GM21390 (cell line): ENCODE measurements around the gene C10orf143.

ENCODE experiments used
- ATAC-seq: cut with Tn5 transposase; IDR thresholded peaks from one replicate; pipeline ENCODE4 v1.9.1; 2021; ENCODE audit not compliant: unreplicated experiment

The C10orf143 gene

DNA sequence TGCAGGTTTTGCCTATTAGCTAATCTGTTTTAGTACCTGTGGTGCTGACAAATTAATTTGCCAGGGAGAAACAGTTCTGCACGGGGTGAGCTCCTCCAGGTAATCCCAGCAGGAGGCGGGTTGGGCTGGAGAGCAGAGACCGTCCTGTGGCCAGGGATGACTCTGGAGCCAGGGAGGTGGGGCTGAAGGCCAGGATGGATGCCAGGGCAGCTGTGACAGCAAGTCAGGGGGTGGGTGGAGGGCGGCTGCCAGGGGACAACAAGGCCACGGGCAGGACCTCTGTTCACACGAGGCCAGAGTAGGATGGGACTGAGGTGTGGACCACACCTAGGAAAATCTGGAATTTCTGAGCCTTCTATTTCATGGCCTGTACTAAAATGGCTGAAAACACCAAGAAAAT, 48.9 kb downstream of the C10orf143 start:
- ATAC-seq = no peak

DNA sequence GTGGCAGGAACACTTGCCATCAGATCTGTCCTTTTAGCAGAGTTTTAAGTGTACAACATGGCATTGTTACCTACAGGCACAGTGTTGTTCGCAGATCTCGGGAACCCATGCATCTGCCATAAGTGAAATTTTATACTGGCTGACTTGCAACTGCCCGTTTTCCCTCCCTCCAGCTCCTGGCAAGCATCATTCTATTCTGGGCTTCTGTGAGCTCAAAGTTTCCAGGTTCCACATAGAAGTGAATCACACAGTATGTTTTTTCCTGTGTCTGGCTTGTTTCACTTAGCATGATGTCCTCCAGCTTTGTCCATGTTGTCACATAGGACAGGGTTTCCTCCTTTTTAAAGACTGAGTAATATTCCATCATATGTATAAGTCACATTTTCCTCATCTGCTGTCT, 56.6 kb downstream of the C10orf143 start:
- ATAC-seq = no peak

DNA sequence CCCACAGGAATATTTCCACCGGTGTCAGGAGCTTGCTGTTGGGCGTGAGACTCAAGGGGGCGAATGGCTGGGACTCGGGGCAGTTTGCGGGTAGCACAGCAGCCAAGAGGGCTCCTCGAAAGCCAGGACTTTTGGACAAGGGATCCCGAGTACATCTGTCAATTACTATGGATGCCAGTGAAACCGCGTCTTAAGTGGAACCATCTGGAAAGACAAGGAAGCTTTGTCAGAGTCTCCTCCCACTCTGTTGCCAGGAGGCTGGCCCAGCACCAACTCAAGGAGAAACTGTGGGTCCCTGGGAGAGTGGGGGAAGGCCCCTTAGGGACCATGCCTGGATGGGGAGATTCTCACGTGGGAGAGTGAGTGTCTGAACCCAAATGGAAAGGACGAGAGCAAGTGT, 57.1 kb downstream of the C10orf143 start:
- ATAC-seq = no peak

DNA sequence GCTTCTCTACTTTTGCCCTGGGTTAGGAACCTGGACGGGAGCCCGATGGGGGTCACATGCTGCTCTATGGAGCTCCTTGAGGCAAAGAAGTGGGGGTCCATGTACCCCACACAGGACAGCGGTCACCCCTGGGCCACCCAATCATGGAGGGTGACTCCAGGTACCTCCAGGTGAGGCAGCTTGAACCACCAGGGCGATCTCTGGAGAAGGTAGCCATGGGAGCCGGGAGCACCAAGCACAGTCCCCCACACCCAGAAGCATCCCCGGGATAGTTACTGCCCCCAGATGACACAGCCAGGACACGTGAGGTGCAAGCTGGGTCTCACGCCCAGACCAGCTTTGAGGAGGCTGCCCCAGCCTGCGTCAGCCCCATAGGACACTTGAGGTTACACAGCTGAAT, 58.4 kb downstream of the C10orf143 start:
- no peak for ATAC-seq

DNA sequence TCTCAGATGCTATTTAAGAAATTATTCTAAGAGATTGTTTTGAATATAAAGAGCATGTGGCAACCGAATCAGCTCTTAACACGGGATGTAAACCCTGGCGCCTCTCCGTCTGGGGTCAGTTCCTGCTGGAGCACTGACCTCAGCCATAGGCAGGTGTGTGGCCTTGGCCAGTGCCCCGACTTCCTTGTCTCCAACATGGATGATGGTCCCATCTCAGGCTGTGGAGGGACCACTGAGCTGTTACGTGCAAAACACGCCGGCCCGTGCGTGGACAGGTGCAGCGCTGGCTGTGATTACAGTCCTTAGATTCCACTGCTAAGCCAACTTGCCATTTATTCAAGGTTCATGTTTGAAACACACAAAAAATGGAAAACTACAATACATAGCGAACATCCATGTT, 59.9 kb downstream of the C10orf143 start:
- no peak for ATAC-seq

DNA sequence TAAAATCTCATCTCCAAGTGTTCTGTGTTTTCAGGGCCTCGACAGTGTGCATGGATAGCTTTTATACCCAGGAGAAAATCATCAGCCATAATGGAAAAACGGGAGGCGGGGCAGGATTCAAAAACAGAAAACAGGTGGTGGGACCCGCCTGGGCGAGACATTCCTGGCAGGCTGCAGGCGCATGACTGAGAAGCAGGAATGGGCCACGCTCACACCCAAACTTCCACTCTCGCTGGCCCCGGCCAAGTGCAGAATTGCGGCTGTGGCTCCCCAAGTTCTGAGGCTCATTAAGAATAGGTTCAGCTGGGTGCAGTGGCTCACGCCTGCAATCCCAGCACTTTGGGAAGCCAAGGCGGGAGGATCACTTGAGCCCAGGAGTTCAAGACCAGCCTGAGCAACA, 60.6 kb downstream of the C10orf143 start:
- ATAC-seq = no peak

DNA sequence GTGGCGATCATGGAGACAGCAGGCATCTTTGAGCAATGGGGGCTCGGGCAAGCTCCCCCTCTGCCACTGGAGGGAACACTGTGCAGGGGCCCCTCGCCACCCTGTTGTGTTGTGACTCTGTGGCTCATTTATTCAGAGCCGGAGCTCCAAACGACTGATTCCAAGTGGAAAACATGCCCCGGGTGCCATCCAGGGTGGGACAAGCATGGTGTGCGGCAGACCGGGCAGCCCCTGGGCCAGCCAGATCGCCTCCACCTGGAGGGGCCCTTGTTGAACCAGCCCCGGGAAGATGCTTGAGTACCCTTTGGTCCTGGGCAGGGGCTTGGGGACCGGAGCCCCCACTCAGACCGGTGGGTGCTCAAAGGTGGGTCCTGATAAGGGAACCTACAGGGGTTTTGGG, 61.4 kb downstream of the C10orf143 start:
- ATAC-seq = no peak

DNA sequence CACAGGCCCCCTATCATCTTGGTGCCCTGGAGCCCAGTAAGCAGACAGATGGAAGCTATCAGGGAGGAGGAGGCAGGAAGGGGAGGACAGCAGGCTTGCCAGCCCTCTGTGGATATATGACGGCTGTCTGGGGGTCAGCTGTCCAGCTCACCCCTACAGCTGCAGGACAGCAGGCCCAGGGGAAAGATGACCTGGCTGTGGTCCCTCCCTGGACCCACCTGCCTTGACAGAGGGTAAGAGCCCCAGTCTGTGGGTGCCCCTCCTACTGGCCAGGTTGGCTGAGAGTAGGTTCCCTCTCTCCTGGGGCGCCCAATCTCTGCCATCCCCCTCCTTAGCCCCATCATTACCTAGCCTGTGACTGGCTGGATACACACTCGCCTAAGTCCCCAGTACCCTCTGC, 62.5 kb downstream of the C10orf143 start:
- ATAC-seq = no peak

DNA sequence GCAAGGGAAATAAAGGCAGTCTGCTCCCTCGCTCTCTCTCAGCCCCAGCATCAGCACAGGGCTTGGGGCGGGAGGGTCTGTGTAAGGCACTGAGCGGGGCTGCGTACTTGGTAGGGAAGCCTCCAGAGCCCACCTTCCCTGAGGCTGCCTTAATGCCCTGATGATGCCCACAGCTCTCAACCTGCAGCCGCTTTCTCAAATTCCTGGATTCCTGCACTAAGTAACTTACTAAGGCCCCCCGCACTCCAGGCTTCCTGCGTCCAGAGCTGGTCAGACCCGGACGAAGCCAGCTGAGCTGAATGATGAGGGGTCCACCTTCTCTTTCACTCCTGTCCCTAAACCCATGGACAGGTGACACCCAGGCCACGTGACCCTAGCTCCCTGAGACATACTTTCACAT, 63.3 kb downstream of the C10orf143 start:
- ATAC-seq = no peak

DNA sequence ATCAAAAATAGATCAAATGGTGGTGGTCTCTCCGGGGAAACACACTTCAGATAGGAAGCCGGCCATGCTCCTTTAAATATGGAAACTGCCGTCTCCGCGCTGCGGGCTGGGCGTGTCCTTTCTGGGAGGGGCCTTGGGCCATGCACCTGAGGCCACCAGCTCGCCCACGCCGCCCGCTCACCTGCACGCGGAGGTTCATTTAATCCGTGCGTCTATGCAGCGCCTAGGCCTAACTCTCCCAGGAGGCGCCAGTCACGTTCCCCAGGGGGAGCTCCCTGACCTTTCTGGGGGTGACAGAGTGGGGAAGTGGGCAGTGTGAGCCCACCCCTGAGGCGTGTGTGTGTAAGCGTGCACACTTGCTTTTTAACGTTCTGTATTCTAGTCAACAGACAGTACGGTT, 64.0 kb downstream of the C10orf143 start:
- no peak for ATAC-seq

DNA sequence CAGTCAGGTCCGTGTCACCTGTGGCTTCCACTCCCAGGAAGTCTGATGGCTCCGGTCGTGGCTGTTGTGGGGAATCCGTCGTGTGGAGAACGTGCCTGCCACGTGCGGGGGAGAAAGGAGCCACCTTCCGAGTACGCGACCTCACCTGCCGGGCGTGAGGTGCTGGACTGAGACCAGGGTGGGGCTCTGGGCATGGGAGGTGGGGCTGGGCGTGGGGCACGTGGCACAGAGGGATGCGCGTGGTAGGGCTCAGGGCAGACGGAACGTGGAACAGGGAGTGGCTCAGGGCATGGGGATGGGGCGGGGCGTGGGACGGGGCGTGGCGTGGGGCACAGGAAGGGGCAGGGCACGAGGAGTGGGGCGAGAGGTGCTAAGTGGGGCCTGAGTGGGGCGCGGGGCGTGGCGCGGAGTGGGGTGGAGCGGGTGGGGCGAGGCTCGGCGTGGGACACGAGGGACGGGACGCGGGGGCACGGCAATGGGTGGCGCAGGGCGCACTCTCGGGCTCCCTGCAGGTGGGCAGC, 64.8 kb downstream of the C10orf143 start:
- no peak for ATAC-seq

DNA sequence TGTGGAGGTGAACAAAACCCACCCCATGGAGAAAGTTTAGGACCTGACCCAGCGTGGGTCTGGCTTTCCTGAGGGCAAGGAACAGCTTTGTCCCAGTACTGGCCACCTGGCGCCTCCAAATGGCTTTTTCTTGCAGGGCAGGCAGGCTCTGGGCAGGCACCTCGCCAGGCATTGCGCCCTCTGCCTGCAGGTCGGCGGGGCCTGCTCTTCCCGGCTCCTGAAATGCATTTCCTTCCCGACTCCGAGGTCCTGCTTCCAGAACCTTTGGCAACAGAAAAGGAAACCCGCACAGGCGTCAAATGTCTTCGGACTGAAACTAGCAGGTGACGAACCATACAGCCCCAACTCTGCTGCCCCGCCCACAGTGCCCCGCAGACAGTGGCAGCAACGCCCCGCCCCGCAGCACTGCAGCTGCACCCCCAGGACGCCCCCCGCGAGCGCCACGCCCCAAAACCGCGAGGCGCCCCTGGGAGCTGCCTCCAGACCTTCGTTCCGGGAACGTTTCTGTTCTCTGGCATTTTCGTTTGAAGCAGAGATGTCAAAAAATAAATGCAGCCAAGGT, 65.5 kb downstream of the C10orf143 start:
- no peak for ATAC-seq

DNA sequence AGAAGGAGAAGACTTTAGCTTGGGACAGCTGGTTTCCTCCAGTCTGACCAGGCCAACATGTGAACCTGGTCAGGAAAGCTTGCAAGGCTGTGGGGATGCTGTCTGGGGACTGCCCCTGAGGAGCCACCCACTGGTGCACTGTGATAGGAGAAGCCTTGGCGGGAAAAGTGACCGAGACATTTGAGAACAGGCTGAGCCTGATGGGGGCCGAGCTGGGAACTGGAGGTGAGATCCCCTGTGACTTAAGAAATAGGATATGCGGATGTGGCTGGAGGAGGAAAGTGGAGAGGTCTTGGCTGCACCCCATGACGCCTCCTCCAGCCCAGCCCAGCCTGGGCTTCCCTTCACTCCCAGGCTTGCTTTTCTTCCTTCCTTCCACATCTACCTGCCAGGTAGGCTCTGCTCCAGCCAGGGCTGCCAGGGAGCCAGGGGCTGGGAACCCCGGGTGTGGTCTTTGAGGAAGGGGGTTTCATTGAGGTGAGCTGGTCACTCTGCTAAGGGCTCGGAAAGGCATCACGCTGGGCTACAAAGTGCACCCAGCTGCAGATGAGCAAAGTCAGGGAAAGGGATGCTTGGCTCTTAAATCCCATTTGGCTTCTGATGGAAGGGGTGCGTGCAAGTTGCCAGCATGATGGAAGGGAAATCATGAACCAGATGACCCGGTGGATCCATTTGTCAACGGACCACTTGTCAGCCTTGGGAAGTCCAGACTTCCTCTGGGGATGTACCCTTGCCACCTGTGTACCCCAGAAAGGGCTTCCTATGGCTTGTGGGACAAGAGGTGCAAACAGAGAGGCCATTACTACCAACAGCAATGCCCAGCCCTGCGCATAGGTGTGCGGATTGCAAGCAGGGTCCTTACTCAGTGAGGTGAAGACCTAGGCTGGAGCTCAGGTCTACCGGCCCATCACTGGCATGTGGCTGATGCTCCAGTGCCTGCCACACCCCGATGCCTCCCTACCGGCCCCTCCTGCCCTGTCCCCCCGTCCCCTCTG, 66.3 kb downstream of the C10orf143 start:
- no peak for ATAC-seq

DNA sequence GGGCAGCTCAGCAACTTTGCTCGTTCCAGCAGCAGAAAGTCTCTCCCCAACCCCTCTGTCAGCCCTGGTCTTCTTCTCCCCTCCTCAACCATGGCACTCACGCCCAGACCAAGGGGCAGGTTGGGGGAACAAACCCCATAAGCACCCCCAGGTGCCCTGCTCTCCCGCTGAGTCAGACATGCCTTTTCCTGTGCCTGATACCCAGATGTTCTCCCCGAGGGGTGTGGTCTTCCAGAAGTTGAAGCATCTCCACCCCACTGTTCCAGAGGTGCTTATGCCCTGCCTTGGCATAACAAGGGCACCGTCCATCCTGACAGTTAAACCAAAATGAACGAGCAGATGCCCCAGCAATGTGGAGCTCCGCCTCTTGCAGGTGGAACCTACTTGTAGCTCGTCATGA, 67.1 kb downstream of the C10orf143 start:
- ATAC-seq = no peak

DNA sequence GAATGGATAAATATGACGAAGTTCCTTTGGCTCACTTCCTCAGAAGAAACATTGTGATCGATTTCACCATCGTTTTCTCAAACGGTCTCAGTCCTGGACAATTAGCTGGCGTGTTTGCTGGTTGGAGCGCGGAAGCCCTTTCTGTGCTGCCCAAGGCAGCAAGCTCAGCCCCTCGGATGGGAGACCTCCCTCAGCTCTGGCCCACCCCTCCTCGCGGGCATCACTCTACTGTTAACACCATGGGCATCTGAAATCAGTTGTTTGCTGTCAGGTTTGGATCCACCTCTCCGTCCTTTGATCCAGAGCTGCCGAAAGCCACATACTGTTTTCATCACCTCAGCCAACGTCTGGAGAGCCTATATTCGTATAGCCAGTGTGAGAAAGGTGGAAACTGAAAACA, 68.2 kb downstream of the C10orf143 start:
- no peak for ATAC-seq

DNA sequence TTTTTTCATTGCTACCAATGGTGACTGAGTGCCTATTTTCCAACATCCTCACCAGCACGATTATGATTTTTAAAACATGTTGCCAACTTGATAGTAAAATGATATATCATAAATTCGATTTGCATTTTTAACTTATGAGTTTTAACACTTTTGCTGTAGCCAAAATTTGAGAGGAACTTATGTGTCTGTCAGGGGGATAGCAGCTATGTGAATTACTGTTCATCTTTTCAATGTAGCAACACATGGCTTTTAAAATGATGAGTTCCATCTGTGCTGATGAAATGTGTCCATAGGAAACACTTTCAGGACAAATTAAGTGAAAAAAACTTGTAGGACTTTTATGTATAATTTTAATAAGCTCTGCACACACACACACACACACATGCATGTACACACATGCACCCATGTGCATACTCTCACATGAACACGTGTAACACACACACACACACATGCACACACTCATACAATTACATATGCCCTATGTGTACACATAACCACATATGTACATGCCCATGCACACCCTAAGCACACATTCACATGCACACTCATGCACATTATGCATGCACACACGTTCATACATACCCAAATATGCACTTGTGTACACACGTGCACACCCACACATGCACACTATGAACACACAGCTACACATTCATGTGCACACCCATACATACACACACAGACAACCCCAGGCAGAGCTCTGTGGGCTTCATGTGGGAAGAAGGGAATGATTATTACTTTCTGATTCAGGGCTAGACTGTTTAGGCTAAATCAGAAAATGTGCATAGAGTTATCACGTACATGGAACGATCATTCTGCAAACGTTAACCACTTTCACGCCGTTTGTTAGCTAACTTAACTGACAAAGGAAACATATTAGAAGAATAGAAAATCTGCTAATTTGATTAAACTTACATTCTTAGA, 68.9 kb downstream of the C10orf143 start:
- no peak for ATAC-seq

DNA sequence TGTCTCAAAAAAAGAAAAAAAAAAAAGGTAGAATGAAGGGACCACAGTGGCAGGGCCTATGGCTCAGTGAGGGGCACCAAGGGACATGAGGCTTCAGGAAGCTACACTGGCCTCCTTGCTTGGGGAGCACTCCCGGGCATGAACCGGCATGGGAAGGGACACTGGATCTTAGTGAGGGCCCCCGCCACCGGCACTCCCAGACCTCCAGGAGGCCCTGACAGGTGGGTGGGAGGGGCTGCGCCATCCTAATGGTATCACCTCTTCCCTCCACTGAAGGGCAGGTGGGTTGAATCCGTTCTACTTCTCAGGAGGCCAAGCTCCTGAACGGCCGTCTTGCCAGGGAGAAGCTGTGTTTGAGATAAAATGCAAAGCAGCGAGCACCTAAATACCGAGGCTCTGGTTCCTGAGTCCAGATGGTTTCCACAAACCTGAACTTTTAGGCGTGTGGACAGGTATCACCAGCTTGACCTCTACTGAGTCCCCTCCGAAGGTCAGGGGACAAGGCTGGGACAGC, 69.8 kb downstream of the C10orf143 start:
- no peak for ATAC-seq

DNA sequence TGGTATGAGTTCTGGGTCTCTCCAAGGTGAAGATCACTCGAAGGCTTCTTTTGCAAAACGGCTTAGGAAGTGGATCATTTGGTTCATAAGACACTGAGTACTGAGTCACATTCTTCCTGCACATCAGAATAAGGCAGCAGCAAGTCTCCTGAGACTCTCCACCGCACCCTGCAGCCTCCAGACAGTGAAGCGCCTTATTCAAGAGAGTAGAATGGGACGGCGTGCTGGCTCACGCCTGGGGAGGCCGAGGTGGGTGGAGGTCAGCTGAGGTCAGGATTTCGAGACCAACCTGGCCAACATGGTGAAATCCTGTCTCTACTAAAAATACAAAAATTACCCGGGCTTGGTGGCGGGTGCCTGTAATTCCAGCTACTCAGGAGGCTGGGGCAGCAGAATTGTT, 70.3 kb downstream of the C10orf143 start:
- ATAC-seq = no peak

DNA sequence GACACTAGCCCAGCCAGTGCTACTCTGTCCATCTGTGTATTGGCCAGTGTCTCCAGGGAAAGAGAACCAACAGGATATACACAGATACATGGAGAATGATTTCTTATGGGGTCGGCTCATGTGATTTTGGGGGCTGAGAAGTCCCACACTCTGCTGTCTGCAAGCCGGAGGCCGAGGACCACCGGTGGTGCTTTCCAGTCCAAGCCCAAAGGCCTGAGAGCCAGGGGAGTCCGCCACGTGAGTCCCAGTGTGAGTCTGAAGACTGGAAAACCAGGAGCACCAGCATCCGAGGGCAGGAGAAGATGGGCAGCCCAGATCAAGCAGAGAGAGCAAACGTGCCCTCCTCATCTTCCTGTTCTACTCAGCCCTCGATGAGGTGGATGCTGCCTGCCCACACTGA, 71.5 kb downstream of the C10orf143 start:
- no peak for ATAC-seq

DNA sequence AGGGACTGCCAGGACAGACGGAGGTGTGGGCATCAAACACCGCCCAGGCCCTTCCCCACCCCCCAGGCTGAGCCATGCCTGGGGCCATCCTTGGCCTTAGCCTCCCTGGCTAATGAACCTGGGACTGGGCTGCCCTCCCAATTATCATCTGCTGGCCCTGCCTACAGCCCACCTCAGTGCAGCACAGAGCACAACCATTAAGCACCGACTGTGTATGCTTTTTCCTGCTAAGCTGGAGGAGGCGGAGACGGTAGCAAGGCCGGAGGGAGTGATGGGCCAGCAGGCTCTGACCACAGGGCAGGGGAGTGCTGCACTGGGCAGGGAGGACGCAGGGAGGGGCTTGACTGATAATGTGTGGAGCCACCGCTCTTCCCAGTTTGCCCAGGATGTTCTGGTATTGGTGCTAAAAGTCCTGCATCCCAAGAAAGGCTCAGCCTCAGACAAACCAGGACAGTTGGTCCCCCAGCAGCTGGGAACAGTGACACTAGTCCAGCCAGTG, 72.0 kb downstream of the C10orf143 start:
- no peak for ATAC-seq

DNA sequence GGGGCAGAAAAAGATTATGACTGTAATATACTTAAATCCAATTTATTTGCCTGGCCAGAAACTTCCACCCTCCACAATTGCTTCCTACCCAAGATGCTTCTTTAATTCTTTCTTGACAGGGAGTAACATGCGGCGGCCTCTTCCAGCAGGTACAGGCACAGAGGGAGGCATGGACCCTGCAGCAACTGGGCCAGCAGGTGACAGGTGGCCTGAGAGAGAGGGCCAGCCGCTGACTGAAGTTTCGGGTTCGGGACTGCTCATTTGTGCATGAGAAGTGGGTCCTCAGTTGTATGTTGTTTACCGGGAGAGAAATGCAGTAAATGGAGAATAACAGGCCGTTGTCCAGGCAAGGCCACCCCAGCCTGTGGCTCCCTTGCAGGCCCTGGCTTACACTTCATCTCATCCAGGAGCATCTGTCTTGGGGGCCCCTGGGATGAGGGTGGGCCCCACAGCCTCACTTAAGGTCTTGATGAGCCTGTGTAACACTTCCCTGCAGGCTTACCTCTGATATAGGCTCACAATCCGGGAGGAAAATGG, 72.5 kb downstream of the C10orf143 start:
- ATAC-seq = no peak
